Skeletal muscle cell (primary cell): ENCODE results near the gene EXOC6.
"Not testable (repeated sequence)": the region's sequence is repeated elsewhere in the genome, so short reads cannot be mapped to it uniquely, and the experiment has no call there.

Experiments
- DNase-seq: peaks from one replicate; pipeline ENCODE4 v3.0.0-alpha.2; 2010; ENCODE audit warnings: low read depth
- H3K4me3 ChIP-seq: 2 replicates; pipeline ENCODE4 v1.5.1; 2011; ENCODE audit warnings: low read depth, mild to moderate bottlenecking, control low read depth, low read length, moderate library complexity

Gene EXOC6

GRCh38 chr10:93085272-93085859, 237.0 kb downstream of the EXOC6 start:
- no peak overlapping the region for H3K4me3 ChIP-seq

GRCh38 chr10:93086289-93086688, 238.0 kb downstream of the EXOC6 start:
- H3K4me3 ChIP-seq = no peak overlapping the region
- no peak for DNase-seq

More at GRCh38 chr10:93085272-93085859, 237.0 kb downstream of the EXOC6 start:
- DNase-seq = no peak

- no peak for DNase-seq
- no peak overlapping the region for H3K4me3 ChIP-seq
Measured at GRCh38 chr10:93087846-93088245, 239.5 kb downstream of the EXOC6 start.

- DNase-seq = no peak
- no peak overlapping the region for H3K4me3 ChIP-seq
Measured at GRCh38 chr10:93088466-93088865, 240.1 kb downstream of the EXOC6 start.

- no peak overlapping the region for H3K4me3 ChIP-seq
- no peak for DNase-seq
Measured at GRCh38 chr10:93090619-93091018, 242.3 kb downstream of the EXOC6 start.

- DNase-seq = no peak
- H3K4me3 ChIP-seq = no peak overlapping the region
Measured at GRCh38 chr10:93091960-93092359, 243.6 kb downstream of the EXOC6 start.

- no peak for DNase-seq
- no peak overlapping the region for H3K4me3 ChIP-seq
Measured at GRCh38 chr10:93095225-93095624, 246.9 kb downstream of the EXOC6 start.

- H3K4me3 ChIP-seq = no peak overlapping the region
- no peak for DNase-seq
Measured at GRCh38 chr10:93096901-93097300, 248.6 kb downstream of the EXOC6 start.

- no peak overlapping the region for H3K4me3 ChIP-seq
- DNase-seq = no peak
Measured at GRCh38 chr10:93097386-93097785, 249.1 kb downstream of the EXOC6 start.

- no peak for DNase-seq
- H3K4me3 ChIP-seq = no peak overlapping the region
Measured at GRCh38 chr10:93098816-93099215, 250.5 kb downstream of the EXOC6 start.

GRCh38 chr10:93099670-93100069, 251.3 kb downstream of the EXOC6 start:
- no peak for DNase-seq
- no peak overlapping the region for H3K4me3 ChIP-seq

- not testable (repeated sequence) for DNase-seq
Measured at GRCh38 chr10:93101148-93101547, 252.8 kb downstream of the EXOC6 start.

GRCh38 chr10:93103953-93104352, 255.6 kb downstream of the EXOC6 start:
- H3K4me3 ChIP-seq = no peak overlapping the region
- DNase-seq = no peak

More at GRCh38 chr10:93101148-93101547, 252.8 kb downstream of the EXOC6 start:
- H3K4me3 ChIP-seq = not testable (repeated sequence)

GRCh38 chr10:93106631-93107072, 258.3 kb downstream of the EXOC6 start:
- H3K4me3 ChIP-seq = no peak overlapping the region
- no peak for DNase-seq
